Subcutaneous adipose tissue (tissue), 4 donors: Measurements from ENCODE around the gene FUCA1. TPM values are rescaled to one million over a fixed set of nuclear protein-coding genes. Genes with fewer than 3 reads are reported as not detected.

Experiments used
- CTCF ChIP-seq: fragments of 450-650 bp; IDR thresholded peaks from one replicate; pipeline ENCODE4 v1.5.1; 2016; ENCODE audit warnings: low read depth, mild to moderate bottlenecking, control low read depth, antibody characterized with exemption, moderate library complexity
- total RNA-seq, 4 donors: library from RNA; depleted of rRNA; stranded (reverse); fragments of >200 nt; gene quantifications; one replicate each; pipeline ENCODE4 v1.1.0, GENCODE V29; 2016

The FUCA1 gene
- total RNA-seq, 4 donors from 2014 or later, result 30.0 to 121 (median 38.6) TPM

- TF ChIP-seq CTCF, result no peak
Measured at GRCh38 chr1:23910553-23911246, 42.6 kb upstream of the FUCA1 start.

DNA sequence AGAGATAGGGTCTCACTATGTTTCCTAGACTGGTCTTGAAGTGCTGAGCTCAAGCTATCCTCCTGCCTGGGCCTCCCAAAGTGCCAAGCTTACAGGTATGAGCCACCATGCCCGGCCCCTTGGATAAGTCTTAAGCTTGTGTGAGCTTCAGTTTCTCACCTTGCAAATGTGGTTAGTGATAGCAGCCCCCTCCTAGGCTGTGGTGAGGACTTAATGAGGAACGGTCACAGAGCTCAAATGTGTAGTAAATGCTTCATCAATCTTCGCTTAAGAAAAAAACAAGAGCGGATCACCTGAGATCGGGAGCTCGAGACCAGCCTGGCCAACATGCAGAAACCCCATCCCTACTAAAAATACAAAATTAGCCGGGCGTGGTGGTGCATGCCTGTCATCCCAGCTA, 42.1 kb upstream of the FUCA1 start:
- no peak for TF ChIP-seq CTCF

DNA sequence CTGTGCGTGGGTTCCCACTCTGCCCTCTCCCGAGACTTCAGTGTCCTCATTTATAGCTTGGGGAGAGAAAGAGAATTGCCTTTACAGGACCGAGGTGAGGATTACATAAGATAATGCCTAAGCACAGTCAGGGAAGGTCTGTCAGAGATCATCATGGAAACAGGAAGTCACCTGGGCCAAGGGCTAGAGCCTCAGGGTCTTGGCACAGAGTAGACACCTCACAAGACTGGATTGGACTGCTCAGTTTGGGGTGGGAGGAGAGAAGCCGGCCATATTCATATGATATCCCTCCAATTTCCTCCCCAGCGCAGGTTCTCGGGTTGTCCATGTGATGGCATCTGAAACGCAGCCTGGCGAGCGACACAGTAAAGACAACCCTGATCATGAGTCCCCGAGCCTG, 41.3 kb upstream of the FUCA1 start:
- TF ChIP-seq CTCF, result no peak

DNA sequence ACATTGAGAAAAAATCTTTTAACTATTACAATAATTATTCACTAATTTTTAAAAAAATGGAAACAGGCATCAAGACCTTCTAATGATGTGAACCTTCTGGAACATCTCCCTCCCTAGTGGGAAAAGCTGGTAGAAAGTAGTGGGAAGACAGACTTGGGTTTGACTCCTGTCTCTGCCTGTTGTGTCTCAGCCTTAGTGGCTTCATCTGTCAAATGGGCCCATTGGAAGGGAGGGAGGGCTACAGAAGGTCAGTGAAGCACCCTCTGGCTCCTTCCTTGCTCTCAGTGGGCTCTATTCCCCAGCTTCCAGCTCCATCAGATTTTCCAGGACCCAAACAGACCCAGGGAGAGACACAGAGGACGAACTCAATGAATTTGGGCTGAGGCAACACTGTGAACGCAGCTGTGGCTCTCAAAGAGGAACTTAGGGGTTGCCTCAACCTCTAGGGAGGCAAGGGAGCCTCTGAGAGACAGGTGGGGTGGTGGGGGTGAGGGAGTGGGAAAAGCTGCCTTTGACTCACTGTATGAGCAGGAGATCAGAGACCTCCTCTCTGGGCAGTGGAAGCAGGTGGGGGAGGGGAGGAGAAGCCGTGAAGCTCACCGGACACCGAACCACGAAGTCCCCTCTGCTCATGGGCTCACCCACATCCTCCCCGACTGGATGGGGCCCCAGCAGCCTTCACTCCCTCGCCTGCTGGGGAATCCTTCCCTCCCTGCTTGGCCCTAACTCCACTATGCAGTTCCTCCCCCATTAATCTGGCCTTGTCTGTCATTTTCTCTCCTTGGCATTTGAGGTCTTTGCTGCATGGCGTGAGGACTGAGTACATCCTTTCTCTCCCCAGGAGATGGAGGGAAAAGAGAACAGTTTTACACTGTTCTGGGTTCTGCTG, 40.6 kb upstream of the FUCA1 start:
- TF ChIP-seq CTCF, result no peak

GRCh38 chr1:23906731-23907130, 38.6 kb upstream of the FUCA1 start:
- no peak for TF ChIP-seq CTCF

GRCh38 chr1:23905461-23906025, 37.5 kb upstream of the FUCA1 start:
- no peak for TF ChIP-seq CTCF

GRCh38 chr1:23904748-23905357, 36.8 kb upstream of the FUCA1 start:
- TF ChIP-seq CTCF, result no peak
